Frontal cortex (tissue), 4 donors: Measurements from ENCODE around the gene PLPP2. TPM values are rescaled to one million over a fixed set of nuclear protein-coding genes. Genes with fewer than 3 reads are reported as not detected.

Experiments used
- DNase-seq, 2 donors: peaks; one replicate each; pipeline ENCODE4 v3.0.0; 2012; ENCODE audit warnings: low spot score in 2 of 2
- FAIRE-seq: peaks from 2 replicates; lab custom pipeline; 2012; peaks lifted over from hg19 to GRCh38; lab: Jason Lieb, UNC
- total RNA-seq: library from RNA; depleted of rRNA; stranded (reverse); fragments of >200 nt; gene quantifications from one replicate; pipeline ENCODE4 v1.2.3, GENCODE V29; 2014
- donor health status: control.
- donor health status: control.
- donor health status: control.

Gene PLPP2
- total RNA-seq, 1 donor from 2014 or later, result 2.4 TPM

- DNase-seq (peak; percentile 58 to 59), FAIRE-seq (no peak)
These were observed 3.9 kb upstream of the PLPP2 start for GRCh38 chr19:294946-295686.

GRCh38 chr19:294341-294945 is 3.2 kb upstream of the PLPP2 start:
- FAIRE-seq (no peak), DNase-seq (peak in 1 of 2 donors; percentile 58)

- FAIRE-seq, result no peak
- DNase-seq, result no peak
These were observed 2.4 kb upstream of the PLPP2 start for GRCh38 chr19:293436-294110.

- FAIRE-seq (no peak), DNase-seq (no peak)
These were observed 1.7 kb upstream of the PLPP2 start for GRCh38 chr19:292951-293350.

GRCh38 chr19:292281-292884 is 1.2 kb upstream of the PLPP2 start:
- no peak for DNase-seq

GRCh38 chr19:291561-292280 is 518 bp upstream of the PLPP2 start:
- no peak for FAIRE-seq
- peak; percentile 60 to 83 for DNase-seq

More at GRCh38 chr19:292281-292884, 1.2 kb upstream of the PLPP2 start:
- no peak for FAIRE-seq

- DNase-seq, result peak; percentile 66 to 84
- FAIRE-seq, result no peak
These were observed 714 bp downstream of the PLPP2 start for GRCh38 chr19:290372-291005.

GRCh38 chr19:289651-290371 is 1.4 kb downstream of the PLPP2 start:
- DNase-seq (no peak), FAIRE-seq (no peak)

- no peak for FAIRE-seq
- DNase-seq, result no peak
These were observed 2.3 kb downstream of the PLPP2 start for GRCh38 chr19:288911-289310.

GRCh38 chr19:287381-287871 is 3.8 kb downstream of the PLPP2 start:
- FAIRE-seq (no peak), DNase-seq (no peak)

GRCh38 chr19:283395-283794 is 7.8 kb downstream of the PLPP2 start:
- FAIRE-seq, result no peak
- no peak for DNase-seq

GRCh38 chr19:282501-282900 is 8.7 kb downstream of the PLPP2 start:
- no peak for FAIRE-seq
- DNase-seq, result no peak

- DNase-seq, result no peak
- no peak for FAIRE-seq
These were observed 9.2 kb downstream of the PLPP2 start for GRCh38 chr19:281992-282391.

- FAIRE-seq (no peak), DNase-seq (no peak)
These were observed 9.9 kb downstream of the PLPP2 start for GRCh38 chr19:281156-281853.

GRCh38 chr19:280541-281009 is 10.6 kb downstream of the PLPP2 start:
- DNase-seq, result no peak
- no peak for FAIRE-seq

GRCh38 chr19:279656-280055 is 11.5 kb downstream of the PLPP2 start:
- DNase-seq (no peak), FAIRE-seq (no peak)

GRCh38 chr19:279231-279630 is 12.0 kb downstream of the PLPP2 start:
- DNase-seq (no peak), FAIRE-seq (no peak)

GRCh38 chr19:277581-278165 is 13.5 kb downstream of the PLPP2 start:
- no peak for DNase-seq
- FAIRE-seq, result no peak
